Measurements from ENCODE around the gene CAST. TPM values are rescaled to one million over a fixed set of nuclear protein-coding genes. Genes with fewer than 3 reads are reported as not detected.

CAST gene
- total RNA-seq, 2 experiments from 2014 or later = 197 to 200 TPM

DNA sequence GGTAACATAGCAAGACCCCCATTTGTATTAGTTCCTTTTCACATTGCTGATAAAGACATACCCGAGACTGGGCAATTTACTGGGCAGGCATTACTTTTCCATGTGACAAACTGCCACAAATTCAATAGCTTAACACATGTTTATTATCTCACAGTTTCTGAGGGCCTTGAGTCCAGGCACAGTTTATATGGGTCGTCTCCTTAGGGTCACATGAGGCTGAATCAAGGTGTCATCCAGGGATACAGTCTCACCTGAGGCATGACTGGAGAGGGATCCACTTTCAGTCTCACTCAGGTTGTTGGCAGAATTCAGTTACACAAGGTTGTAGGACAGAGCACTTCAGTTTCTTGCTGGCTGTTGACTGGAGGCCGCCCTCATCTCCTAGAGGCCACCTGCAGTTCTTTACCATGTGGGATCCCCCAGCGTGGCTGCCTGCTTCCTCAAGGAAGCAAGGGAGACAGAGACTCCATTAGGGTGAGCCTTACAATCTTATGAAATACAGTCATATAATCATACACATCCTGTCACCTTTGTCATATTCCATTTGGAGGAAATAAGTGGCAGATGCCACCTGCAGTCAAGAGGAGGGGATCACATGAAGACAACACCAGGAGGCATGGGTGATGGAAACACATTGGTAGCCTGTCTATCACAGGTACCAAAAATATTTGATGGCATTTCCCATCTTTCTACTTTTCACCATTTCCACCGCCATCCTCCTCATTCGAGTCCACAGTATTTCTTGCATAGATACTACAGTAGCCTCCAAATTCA is 160.7 kb downstream of the CAST start:
- no peaks in the 10 kb centered on the region for H3K27me3 ChIP-seq (ENCODE audit: control insufficient read depth in 1 of 2, insufficient read depth in 2 of 2, low read length in 2 of 2)
- POLR2A ChIA-PET = interaction anchor here (4.8 kb wide), 1 partner anchor 15 kb away, joined by 43 read pairs; the partner anchor contains the start of gene ERAP1
- TF ChIP-seq, protein P1, sequence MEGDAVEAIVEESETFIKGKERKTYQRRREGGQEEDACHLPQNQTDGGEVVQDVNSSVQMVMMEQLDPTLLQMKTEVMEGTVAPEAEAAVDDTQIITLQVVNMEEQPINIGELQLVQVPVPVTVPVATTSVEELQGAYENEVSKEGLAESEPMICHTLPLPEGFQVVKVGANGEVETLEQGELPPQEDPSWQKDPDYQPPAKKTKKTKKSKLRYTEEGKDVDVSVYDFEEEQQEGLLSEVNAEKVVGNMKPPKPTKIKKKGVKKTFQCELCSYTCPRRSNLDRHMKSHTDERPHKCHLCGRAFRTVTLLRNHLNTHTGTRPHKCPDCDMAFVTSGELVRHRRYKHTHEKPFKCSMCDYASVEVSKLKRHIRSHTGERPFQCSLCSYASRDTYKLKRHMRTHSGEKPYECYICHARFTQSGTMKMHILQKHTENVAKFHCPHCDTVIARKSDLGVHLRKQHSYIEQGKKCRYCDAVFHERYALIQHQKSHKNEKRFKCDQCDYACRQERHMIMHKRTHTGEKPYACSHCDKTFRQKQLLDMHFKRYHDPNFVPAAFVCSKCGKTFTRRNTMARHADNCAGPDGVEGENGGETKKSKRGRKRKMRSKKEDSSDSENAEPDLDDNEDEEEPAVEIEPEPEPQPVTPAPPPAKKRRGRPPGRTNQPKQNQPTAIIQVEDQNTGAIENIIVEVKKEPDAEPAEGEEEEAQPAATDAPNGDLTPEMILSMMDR (IDR thresholded peaks at IDR 0.05) = peak; percentile 36
- no peak overlapping the region for H3K27ac ChIP-seq (ENCODE audit: low read depth in 1 of 2, low read length in 2 of 2)
- H3K27me3 Mint-ChIP-seq = no peaks in the 10 kb centered on the region
- peak in 6 of 14 experiments; percentile 8 to 66 (median 52) for DNase-seq
- H3K4me3 Mint-ChIP-seq = no peak overlapping the region
- no peaks in the 10 kb centered on the region for H3K9me3 ChIP-seq (ENCODE audit: control insufficient read depth in 1 of 2, insufficient read depth in 1 of 2, low read length in 2 of 2)
- ATAC-seq (ENCODE audit: poor library complexity) = peak; percentile 93
- H3K36me3 Mint-ChIP-seq (ENCODE audit: low read depth) = no peaks in the 10 kb centered on the region
- H3K4me1 ChIP-seq (ENCODE audit: insufficient read depth, low read length) = peaks cover 22% of the 10 kb centered on the region
- CTCF ChIA-PET = no interaction called here
- H3K4me3 ChIP-seq (ENCODE audit: low read length) = no peak overlapping the region
- H3K36me3 ChIP-seq (ENCODE audit: insufficient read depth, low read length) = no peaks in the 10 kb centered on the region
- H3K27ac Mint-ChIP-seq = no peak overlapping the region
- intact Hi-C loops (cut with DNase I, micrococcal nuclease) = loop anchor here (2.0 to 10.0 kb wide), 4 partner anchors 16 to 278 kb away; partner anchors contain the start of gene ERAP1 (in 1 of the 2)
- H3K9me3 Mint-ChIP-seq = no peaks in the 10 kb centered on the region
- peaks cover 56% of the 10 kb centered on the region for H3K4me1 Mint-ChIP-seq (ENCODE audit: low read depth)

DNA sequence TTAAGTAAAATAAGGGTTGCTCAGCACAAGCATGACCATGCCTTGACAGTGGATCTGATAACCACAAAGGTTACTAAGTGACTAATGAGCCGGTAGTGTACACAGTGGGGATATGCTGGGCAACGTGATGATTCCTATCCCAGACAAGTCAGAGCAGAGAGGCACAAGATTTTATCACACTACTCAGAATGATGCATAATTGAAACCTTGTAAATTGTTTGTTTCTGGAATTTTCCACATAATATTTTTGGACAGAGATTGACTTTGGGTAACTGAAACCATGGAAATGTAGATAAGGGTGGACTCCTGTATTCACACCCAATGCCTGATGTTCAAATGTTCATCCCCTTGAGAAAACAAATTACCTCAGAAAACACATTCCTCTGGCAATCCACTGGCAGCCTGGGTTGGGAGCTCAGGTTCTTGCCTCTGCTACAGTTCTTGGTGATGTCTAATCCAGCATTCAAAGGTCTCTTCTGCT is 161.8 kb downstream of the CAST start:
- DNase-seq = no peak
- Mint-ChIP-seq H3K27ac (no peak overlapping the region), H3K4me3 (no peak overlapping the region), H3K27me3 (no peaks in the 10 kb centered on the region), H3K36me3 (ENCODE audit: low read depth) (no peaks in the 10 kb centered on the region), H3K9me3 (no peaks in the 10 kb centered on the region), H3K4me1 (ENCODE audit: low read depth) (peaks cover 49% of the 10 kb centered on the region)
- TF ChIP-seq, protein P1 (IDR thresholded peaks at IDR 0.05) = no peak
- no peak overlapping the region for H3K4me3 ChIP-seq (ENCODE audit: low read length)
- no peak overlapping the region for H3K27ac ChIP-seq (ENCODE audit: low read depth in 1 of 2, low read length in 2 of 2)
- CTCF ChIA-PET = no interaction called here
- ATAC-seq (ENCODE audit: poor library complexity) = peak; percentile 30
- H3K36me3 ChIP-seq (ENCODE audit: insufficient read depth, low read length) = no peaks in the 10 kb centered on the region
- H3K9me3 ChIP-seq (ENCODE audit: control insufficient read depth in 1 of 2, insufficient read depth in 1 of 2, low read length in 2 of 2) = no peaks in the 10 kb centered on the region
- intact Hi-C loops (cut with DNase I, micrococcal nuclease) = loop anchor here (2.0 to 10.0 kb wide), 4 partner anchors 17 to 279 kb away; partner anchors contain the start of gene ERAP1 (in 1 of the 2)
- POLR2A ChIA-PET = no interaction called here
- H3K4me1 ChIP-seq (ENCODE audit: insufficient read depth, low read length) = peaks cover 16% of the 10 kb centered on the region
- H3K27me3 ChIP-seq (ENCODE audit: control insufficient read depth in 1 of 2, insufficient read depth in 2 of 2, low read length in 2 of 2) = no peaks in the 10 kb centered on the region

Other genes starting within 250 kb of the CAST start
- not detected for gene PCSK1, start 229.1 kb upstream of the CAST start, total RNA-seq
- 10 to 100 TPM; 45.0 to 47.4 TPM for gene ERAP1, start 145.6 kb downstream of the CAST start, total RNA-seq
- gene ERAP2, start 214.1 kb downstream of the CAST start, total RNA-seq = 10 to 100 TPM; 56.6 to 61.4 TPM

All from CD4-positive, alpha-beta T cell (primary cell).